HepG2 (cell line): Measurements from ENCODE around the gene TBC1D10B. TPM values are rescaled to one million over a fixed set of nuclear protein-coding genes. Genes with fewer than 3 reads are reported as not detected.

Experiments
- ARNT2 ChIP-seq: sonication (generic); formaldehyde crosslinking; IDR thresholded peaks from 2 replicates; pipeline ENCODE4 v1.8.0; 2022; ENCODE audit warnings: mild to moderate bottlenecking, low read depth, missing genetic modification reagents, moderate library complexity
- CEBPB ChIP-seq: IDR thresholded peaks from 2 replicates; pipeline ENCODE4 v1.6.1; 2011; ENCODE audit warnings: low read depth, low read length, improper control_type of control experiment, borderline replicate concordance
- E2F1 ChIP-seq: sonication (generic); formaldehyde crosslinking; IDR thresholded peaks from 2 replicates; pipeline ENCODE4 v1.5.0; 2020; ENCODE audit warnings: missing genetic modification reagents
- GTF2F1 ChIP-seq: fragments of 150-350 bp; IDR thresholded peaks from 2 replicates; pipeline ENCODE4 v1.6.1; 2014; ENCODE audit warnings: low read length
- HIVEP1 ChIP-seq: sonication (generic); formaldehyde crosslinking; IDR thresholded peaks from 2 replicates; pipeline ENCODE4 v1.4.0; 2020; ENCODE audit warnings: mild to moderate bottlenecking, missing genetic modification reagents
- HNRNPH1 ChIP-seq: fragments of 200-400 bp; formaldehyde crosslinking; optimal IDR thresholded peaks from 2 replicates; pipeline ENCODE3; 2017; ENCODE audit warnings: mild to moderate bottlenecking, low read depth, low read length
- KDM3A ChIP-seq: IDR thresholded peaks from 2 replicates; pipeline ENCODE4 v1.6.1; 2018; ENCODE audit warnings: low read depth, missing compliant biosample characterization
- NFATC3 ChIP-seq: sonication (generic); formaldehyde crosslinking; IDR thresholded peaks from 2 replicates; pipeline ENCODE4 v1.5.1; 2020; ENCODE audit warnings: mild to moderate bottlenecking, missing genetic modification reagents
- NONO ChIP-seq, 2 experiments: fragments of 450-650 bp in 1 of 2; sonication (generic) in 1 of 2; formaldehyde crosslinking in 1 of 2; IDR thresholded peaks in 1 of 2; conservative IDR thresholded peaks in 1 of 2; 2 replicates each; pipeline versions ENCODE4 v1.6.1 to v1.8.0; 2017 to 2022; ENCODE audit warnings: mild to moderate bottlenecking in 1 of 2, missing genetic modification reagents in 1 of 2, moderate library complexity in 1 of 2
- REPIN1 ChIP-seq: sonication (generic); formaldehyde crosslinking; IDR thresholded peaks from 2 replicates; pipeline ENCODE4 v1.8.0; 2022; ENCODE audit warnings: missing genetic modification reagents, low read depth, mild to moderate bottlenecking, borderline replicate concordance
- SMARCC2 ChIP-seq: fragments of 450-650 bp; IDR thresholded peaks from 2 replicates; pipeline ENCODE4 v1.6.1; 2017; ENCODE audit warnings: antibody characterized with exemption, mild to moderate bottlenecking
- TBX2 ChIP-seq: sonication (generic); formaldehyde crosslinking; IDR thresholded peaks from 2 replicates; pipeline ENCODE4 v1.5.0; 2020; ENCODE audit warnings: missing genetic modification reagents, mild to moderate bottlenecking, borderline replicate concordance
- ZBTB3 ChIP-seq: sonication (generic); formaldehyde crosslinking; IDR thresholded peaks from 2 replicates; pipeline ENCODE4 v1.4.0; 2020; ENCODE audit warnings: low read depth, mild to moderate bottlenecking, moderate library complexity, missing genetic modification reagents, borderline replicate concordance
- ZBTB8A ChIP-seq: sonication (generic); formaldehyde crosslinking; IDR thresholded peaks from 2 replicates; pipeline ENCODE4 v1.4.0; 2020; ENCODE audit warnings: mild to moderate bottlenecking, low read depth, missing genetic modification reagents, borderline replicate concordance
- ZFP36 ChIP-seq: fragments of 150-350 bp; IDR thresholded peaks from 2 replicates; pipeline ENCODE4 v1.6.1; 2018; ENCODE audit warnings: borderline replicate concordance, low read length, low read depth; ENCODE audit not compliant: partially characterized antibody
- ZNF17 ChIP-seq: sonication (generic); formaldehyde crosslinking; IDR thresholded peaks from 2 replicates; pipeline ENCODE4 v1.5.0; 2020; ENCODE audit warnings: mild to moderate bottlenecking, missing genetic modification reagents
- ZNF33A ChIP-seq: sonication (generic); formaldehyde crosslinking; IDR thresholded peaks from 2 replicates; pipeline ENCODE4 v1.5.1; 2020; ENCODE audit warnings: missing genetic modification reagents, mild to moderate bottlenecking, moderate library complexity, borderline replicate concordance
- ZSCAN5A ChIP-seq: sonication (generic); formaldehyde crosslinking; IDR thresholded peaks from 2 replicates; pipeline ENCODE4 v1.8.0; 2022; ENCODE audit warnings: mild to moderate bottlenecking, missing genetic modification reagents, borderline replicate concordance
- polyA plus RNA-seq, 8 experiments: library from polyadenylated mRNA; depleted of rRNA in 3 of 8; stranded (reverse) in 7 of 8; unstranded in 1 of 8; fragments of >200 nt; fragmentation: Illumina TruSeq in 4 of 8; extraction: Trizol in 4 of 8; gene quantifications; 2 replicates each; pipeline versions ENCODE4 v1.2.1 to v1.2.3, GENCODE V29; 2011 to 2016; ENCODE audit warnings: low read depth in 4 of 8, missing spikeins in 1 of 8, mixed read lengths in 1 of 8; ENCODE audit not compliant: insufficient read depth in 1 of 8
- total RNA-seq, 5 experiments: library from RNA; depleted of rRNA; stranded (reverse); fragments of >200 nt; fragmentation: Illumina TruSeq; extraction: Trizol; gene quantifications; 2 replicates each; pipeline ENCODE4 v1.2.3, GENCODE V29; 2016; ENCODE audit warnings: low read depth in 1 of 5
- TF ChIP-seq, protein P1 (sequence below): IDR thresholded peaks from 2 replicates; pipeline ENCODE4 v1.6.1; 2016; ENCODE audit warnings: missing compliant biosample characterization, missing genetic modification reagents, borderline replicate concordance
- TF ChIP-seq, protein P2 (sequence below): sonication (generic); formaldehyde crosslinking; IDR thresholded peaks from 2 replicates; pipeline ENCODE4; 2020; ENCODE audit warnings: missing genetic modification reagents, mild to moderate bottlenecking, borderline replicate concordance

Gene TBC1D10B
- total and polyA plus RNA-seq, 2 of the 13 experiments (the other 11 are each of a cell fraction or from before 2014, with no cell fraction given) = 15.7 to 24.8 TPM

DNA sequence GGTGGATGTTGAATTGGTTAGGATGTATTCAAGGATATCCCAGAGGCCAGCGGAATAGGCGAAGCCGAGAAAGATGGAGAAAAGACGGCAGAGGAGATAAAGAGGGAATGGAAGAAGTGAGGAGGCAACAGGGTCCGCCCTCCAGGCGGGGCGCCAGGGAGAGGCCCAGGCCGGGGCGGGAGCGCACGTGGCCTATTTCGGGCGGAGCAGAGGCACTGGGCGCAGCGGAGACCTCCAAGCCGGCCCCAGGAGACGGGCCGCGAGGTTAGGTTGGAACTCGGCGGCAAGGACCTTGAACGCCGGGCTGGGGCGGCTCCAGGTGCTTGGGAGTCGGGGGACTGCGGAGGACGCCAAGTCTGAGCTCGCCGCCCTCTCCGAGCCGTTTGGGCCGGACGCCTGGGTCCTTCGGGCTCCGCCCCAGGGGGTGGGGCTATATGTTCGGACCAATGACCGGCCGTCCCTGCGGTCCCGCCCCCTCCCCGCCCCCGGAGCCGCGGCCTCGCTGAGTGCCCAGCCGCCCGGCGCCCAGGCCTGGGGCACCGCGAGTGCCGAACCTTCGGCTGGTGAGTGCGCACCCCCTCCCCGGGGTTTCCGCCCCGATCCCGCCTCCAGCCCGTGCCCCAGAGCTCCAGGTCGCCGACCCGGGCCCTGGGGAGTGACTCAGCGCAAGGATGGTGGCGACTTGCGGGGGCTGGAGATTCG is 37.0 kb upstream of the TBC1D10B start, which contains the start of gene ZNF771 (continued):
- TF ChIP-seq NONO (IDR thresholded peaks at IDR 0.05) (no peak), NONO (CRISPR knock-in tag; conservative IDR thresholded peaks at IDR 0.05) (peak; percentile 88), KDM3A (CRISPR knock-in tag) (no peak), ZBTB3 (CRISPR knock-in tag) (no peak), E2F1 (CRISPR knock-in tag) (peak; percentile 56; the same call in 1 of the 2 replicates), ARNT2 (peak; percentile 53; the same call in 1 of the 2 replicates), ZSCAN5A (CRISPR knock-in tag) (peak; percentile 94), HIVEP1 (peak; percentile 56), HNRNPH1 (no peak), REPIN1 (CRISPR knock-in tag) (peak; percentile 90; the same call in 1 of the 2 replicates), ZBTB8A (CRISPR knock-in tag) (peak; percentile 96), NFATC3 (CRISPR knock-in tag) (peak; percentile 50; the same call in 1 of the 2 replicates), SMARCC2 (no peak), CEBPB (no peak), GTF2F1 (no peak; the same call in 1 of the 2 replicates), ZNF33A (CRISPR knock-in tag) (no peak), ZNF17 (CRISPR knock-in tag) (no peak), ZFP36 (no peak), TBX2 (CRISPR knock-in tag) (peak; percentile 97)
- TF ChIP-seq, protein P1, sequence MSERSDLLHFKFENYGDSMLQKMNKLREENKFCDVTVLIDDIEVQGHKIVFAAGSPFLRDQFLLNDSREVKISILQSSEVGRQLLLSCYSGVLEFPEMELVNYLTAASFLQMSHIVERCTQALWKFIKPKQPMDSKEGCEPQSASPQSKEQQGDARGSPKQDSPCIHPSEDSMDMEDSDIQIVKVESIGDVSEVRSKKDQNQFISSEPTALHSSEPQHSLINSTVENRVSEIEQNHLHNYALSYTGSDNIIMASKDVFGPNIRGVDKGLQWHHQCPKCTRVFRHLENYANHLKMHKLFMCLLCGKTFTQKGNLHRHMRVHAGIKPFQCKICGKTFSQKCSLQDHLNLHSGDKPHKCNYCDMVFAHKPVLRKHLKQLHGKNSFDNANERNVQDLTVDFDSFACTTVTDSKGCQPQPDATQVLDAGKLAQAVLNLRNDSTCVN (CRISPR knock-in tag) = no peak
- TF ChIP-seq, protein P2, sequence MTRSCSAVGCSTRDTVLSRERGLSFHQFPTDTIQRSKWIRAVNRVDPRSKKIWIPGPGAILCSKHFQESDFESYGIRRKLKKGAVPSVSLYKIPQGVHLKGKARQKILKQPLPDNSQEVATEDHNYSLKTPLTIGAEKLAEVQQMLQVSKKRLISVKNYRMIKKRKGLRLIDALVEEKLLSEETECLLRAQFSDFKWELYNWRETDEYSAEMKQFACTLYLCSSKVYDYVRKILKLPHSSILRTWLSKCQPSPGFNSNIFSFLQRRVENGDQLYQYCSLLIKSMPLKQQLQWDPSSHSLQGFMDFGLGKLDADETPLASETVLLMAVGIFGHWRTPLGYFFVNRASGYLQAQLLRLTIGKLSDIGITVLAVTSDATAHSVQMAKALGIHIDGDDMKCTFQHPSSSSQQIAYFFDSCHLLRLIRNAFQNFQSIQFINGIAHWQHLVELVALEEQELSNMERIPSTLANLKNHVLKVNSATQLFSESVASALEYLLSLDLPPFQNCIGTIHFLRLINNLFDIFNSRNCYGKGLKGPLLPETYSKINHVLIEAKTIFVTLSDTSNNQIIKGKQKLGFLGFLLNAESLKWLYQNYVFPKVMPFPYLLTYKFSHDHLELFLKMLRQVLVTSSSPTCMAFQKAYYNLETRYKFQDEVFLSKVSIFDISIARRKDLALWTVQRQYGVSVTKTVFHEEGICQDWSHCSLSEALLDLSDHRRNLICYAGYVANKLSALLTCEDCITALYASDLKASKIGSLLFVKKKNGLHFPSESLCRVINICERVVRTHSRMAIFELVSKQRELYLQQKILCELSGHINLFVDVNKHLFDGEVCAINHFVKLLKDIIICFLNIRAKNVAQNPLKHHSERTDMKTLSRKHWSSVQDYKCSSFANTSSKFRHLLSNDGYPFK (CRISPR knock-in tag) = peak; percentile 78; the same call in 1 of the 2 replicates
